Activated CD8-positive, alpha-beta memory T cell treated with anti-CD3 and anti-CD28 coated beads, Interleukin-2, amount 50 U/mL, for 24 hours (primary cell): ENCODE data around the gene ATP4B.

Experiments used
- DNase-seq: peaks from one replicate; pipeline ENCODE4 v3.0.0-alpha.2; 2020; ENCODE audit errors: extremely low read depth

ATP4B gene

GRCh38 chr13:113642563-113642962 lies 15.4 kb downstream of the ATP4B start:
- DNase-seq, result no peak

- DNase-seq, result no peak
Measured at GRCh38 chr13:113641426-113641825, 16.6 kb downstream of the ATP4B start.

GRCh38 chr13:113639616-113640262 lies 18.3 kb downstream of the ATP4B start:
- DNase-seq, result no peak

- DNase-seq, result no peak
Measured at GRCh38 chr13:113638806-113639205, 19.2 kb downstream of the ATP4B start.

GRCh38 chr13:113638173-113638746 lies 19.7 kb downstream of the ATP4B start:
- no peak for DNase-seq

- no peak for DNase-seq
Measured at GRCh38 chr13:113637262-113638160, 20.5 kb downstream of the ATP4B start.

GRCh38 chr13:113636266-113636963 lies 21.6 kb downstream of the ATP4B start:
- no peak for DNase-seq

- no peak for DNase-seq
Measured at GRCh38 chr13:113635709-113636108, 22.3 kb downstream of the ATP4B start.

- no peak for DNase-seq
Measured at GRCh38 chr13:113635048-113635420, 23.0 kb downstream of the ATP4B start.

GRCh38 chr13:113634279-113635047 lies 23.5 kb downstream of the ATP4B start:
- DNase-seq, result no peak

GRCh38 chr13:113633485-113633873 lies 24.5 kb downstream of the ATP4B start:
- no peak for DNase-seq

GRCh38 chr13:113632706-113633484 lies 25.1 kb downstream of the ATP4B start:
- no peak for DNase-seq

- DNase-seq, result no peak
Measured at GRCh38 chr13:113631341-113632095, 26.5 kb downstream of the ATP4B start.

GRCh38 chr13:113630804-113631203 lies 27.2 kb downstream of the ATP4B start:
- no peak for DNase-seq

GRCh38 chr13:113630296-113630695 lies 27.7 kb downstream of the ATP4B start:
- no peak for DNase-seq

- no peak for DNase-seq
Measured at GRCh38 chr13:113629866-113630265, 28.1 kb downstream of the ATP4B start.

GRCh38 chr13:113628291-113629270 lies 29.4 kb downstream of the ATP4B start:
- no peak for DNase-seq

- DNase-seq, result no peak
Measured at GRCh38 chr13:113627136-113627535, 30.9 kb downstream of the ATP4B start.
